Lower lobe of right lung (tissue), 2 donors: ENCODE results near the gene ANAPC15. TPM values are rescaled to one million over a fixed set of nuclear protein-coding genes. Genes with fewer than 3 reads are reported as not detected.
"Not testable (repeated sequence)": the region's sequence is repeated elsewhere in the genome, so short reads cannot be mapped to it uniquely, and the experiment has no call there.

Experiments used
- ATAC-seq, 2 donors: fragments of 200-7000 bp; cut with Tn5 transposase; one replicate each; pipeline ENCODE4 v1.9.1; 2020 to 2022; ENCODE audit warnings: mild to moderate bottlenecking in 2 of 2, moderate library complexity in 2 of 2
- DNase-seq: peaks from one replicate; pipeline ENCODE4 v3.0.0-alpha.2; 2020
- H3K27ac ChIP-seq: fragments of 200-600 bp; one replicate; pipeline ENCODE4 v1.8.0; 2022
- H3K27me3 ChIP-seq: fragments of 200-600 bp; one replicate; pipeline ENCODE4 v1.8.0; 2022; ENCODE audit warnings: low read depth
- H3K36me3 ChIP-seq: fragments of 200-600 bp; one replicate; pipeline ENCODE4 v1.8.0; 2022; ENCODE audit warnings: mild to moderate bottlenecking
- H3K4me1 ChIP-seq: fragments of 200-600 bp; one replicate; pipeline ENCODE4 v1.8.0; 2022
- H3K4me3 ChIP-seq: fragments of 200-600 bp; one replicate; pipeline ENCODE4 v1.8.0; 2022; ENCODE audit warnings: mild to moderate bottlenecking
- H3K9me3 ChIP-seq: fragments of 200-600 bp; one replicate; pipeline ENCODE4 v1.8.0; 2022
- CTCF ChIP-seq: fragments of 200-600 bp; IDR thresholded peaks from one replicate; pipeline ENCODE4 v1.8.0; 2022; ENCODE audit warnings: antibody characterized with exemption, mild to moderate bottlenecking
- intact Hi-C: fragments of 100-400 bp; cut with DNase I; formaldehyde crosslinking; loops from one replicate; pipeline ENCODE4 v1.11.0; 2022
- total RNA-seq: library from RNA; stranded (reverse); fragmentation: NEBNext Ultra II Directional; extraction: Animal tissue kit (Norgen Biotek cat#: 25700); gene quantifications from one replicate; pipeline ENCODE4 v1.2.1, GENCODE V29; 2021
- donor health status: DM: no; HTN: yes; CAD: no; lungs with severe emphysema.

ANAPC15 gene
- total RNA-seq, 1 donor from 2014 or later = 22.7 TPM

DNA sequence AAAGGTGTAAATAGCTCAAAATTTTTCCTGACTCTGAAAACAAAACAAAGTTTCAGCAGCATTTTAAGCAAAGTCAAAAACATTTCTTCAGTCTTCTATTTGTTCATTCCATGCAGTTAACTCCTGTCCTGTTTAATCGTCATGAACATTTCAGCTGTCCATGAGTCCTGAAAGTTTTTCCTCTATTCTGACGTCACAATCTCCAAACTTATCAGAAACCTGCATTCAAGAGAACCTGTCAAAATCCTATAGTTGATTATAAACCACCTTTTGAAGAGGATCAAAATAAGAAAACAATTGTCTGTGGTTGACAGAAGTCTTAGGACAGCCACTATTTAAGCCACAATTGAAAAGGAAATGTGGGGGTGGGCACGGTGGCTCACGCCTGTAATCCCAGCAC lies 38.4 kb upstream of the ANAPC15 start:
- no peaks in the 10 kb centered on the region for H3K4me1 ChIP-seq
- no peaks in the 10 kb centered on the region for H3K36me3 ChIP-seq
- DNase-seq = no peak
- H3K9me3 ChIP-seq = no peaks in the 10 kb centered on the region
- intact Hi-C loops = no loop called here
- no peak for ATAC-seq
- H3K27ac ChIP-seq = no peak overlapping the region
- H3K4me3 ChIP-seq = no peak overlapping the region
- no peaks in the 10 kb centered on the region for H3K27me3 ChIP-seq
- no peak for TF ChIP-seq CTCF

GRCh38 chr11:72146625-72147024 lies 34.1 kb upstream of the ANAPC15 start:
- Histone ChIP-seq H3K9me3 (no peaks in the 10 kb centered on the region), H3K27ac (no peak overlapping the region), H3K4me1 (no peaks in the 10 kb centered on the region), H3K36me3 (no peaks in the 10 kb centered on the region), H3K27me3 (no peaks in the 10 kb centered on the region), H3K4me3 (no peak overlapping the region)
- DNase-seq (no peak), ATAC-seq (no peak)
- TF ChIP-seq CTCF = no peak
- intact Hi-C loops = no loop called here

GRCh38 chr11:72144807-72145565 lies 32.5 kb upstream of the ANAPC15 start:
- Histone ChIP-seq H3K4me1 (no peaks in the 10 kb centered on the region), H3K4me3 (no peak overlapping the region), H3K36me3 (no peaks in the 10 kb centered on the region), H3K27me3 (no peaks in the 10 kb centered on the region), H3K9me3 (no peaks in the 10 kb centered on the region), H3K27ac (no peak overlapping the region)
- ATAC-seq (no peak), DNase-seq (no peak)
- intact Hi-C loops = no loop called here
- no peak for TF ChIP-seq CTCF

GRCh38 chr11:72142543-72142942 lies 30.0 kb upstream of the ANAPC15 start:
- intact Hi-C loops, H3K4me3 ChIP-seq, H3K27me3 ChIP-seq, H3K27ac ChIP-seq, ATAC-seq, H3K4me1 ChIP-seq, H3K36me3 ChIP-seq, DNase-seq, H3K9me3 ChIP-seq: not testable (repeated sequence)

- H3K36me3 ChIP-seq, H3K27ac ChIP-seq, H3K4me1 ChIP-seq, DNase-seq, H3K9me3 ChIP-seq, intact Hi-C loops, H3K27me3 ChIP-seq, ATAC-seq, H3K4me3 ChIP-seq: not testable (repeated sequence)
Measured at GRCh38 chr11:72142086-72142485, 29.6 kb upstream of the ANAPC15 start.

DNA sequence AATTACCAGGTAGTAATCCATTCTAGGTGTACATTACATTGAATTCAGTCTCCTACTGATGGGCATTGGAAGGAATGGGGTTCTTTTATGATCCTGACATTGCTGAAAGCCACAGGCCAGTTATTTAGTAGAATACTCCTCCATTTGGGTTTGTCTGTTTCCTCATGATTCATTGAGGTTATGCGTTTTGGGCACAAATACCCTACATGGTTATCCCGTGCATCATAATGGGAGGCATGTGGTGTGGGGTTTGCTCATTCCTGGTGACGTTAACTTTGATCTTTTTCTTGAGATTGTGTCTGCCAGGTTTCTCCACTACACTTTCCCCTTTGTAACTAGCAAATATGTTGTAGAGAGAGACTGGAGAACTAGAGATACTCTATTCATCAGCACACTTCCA lies 28.6 kb upstream of the ANAPC15 start:
- no peak for TF ChIP-seq CTCF
- H3K4me1 ChIP-seq = no peaks in the 10 kb centered on the region
- H3K9me3 ChIP-seq = no peaks in the 10 kb centered on the region
- no peak for ATAC-seq
- no peaks in the 10 kb centered on the region for H3K27me3 ChIP-seq
- no peak overlapping the region for H3K4me3 ChIP-seq
- H3K36me3 ChIP-seq = no peaks in the 10 kb centered on the region
- H3K27ac ChIP-seq = no peak overlapping the region
- no peak for DNase-seq
- intact Hi-C loops = no loop called here
